ENCODE results near the gene SLC35A3.
"Not testable (repeated sequence)": the region's sequence is repeated elsewhere in the genome, so short reads cannot be mapped to it uniquely, and the experiment has no call there.

The SLC35A3 gene

DNA sequence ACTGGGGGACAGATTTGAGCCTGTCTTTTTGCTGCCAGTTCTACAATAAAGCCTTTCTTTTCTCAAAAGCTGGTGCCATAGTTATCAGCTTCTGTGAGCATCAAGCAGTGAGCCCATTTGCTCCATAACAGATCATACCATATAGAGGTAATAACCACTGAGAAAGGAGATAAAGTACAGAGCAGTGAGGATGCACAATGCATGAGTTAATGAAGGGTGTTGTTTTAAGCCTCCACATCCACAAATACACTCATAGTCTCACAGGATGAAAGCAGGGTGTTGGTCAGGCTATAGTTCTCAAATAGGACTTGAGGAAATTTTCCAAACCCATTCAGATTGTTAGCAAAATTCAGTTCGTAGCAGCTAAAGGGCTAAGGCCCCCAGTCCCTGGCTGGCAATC is 25.6 kb upstream of the SLC35A3 start:
- TF ChIP-seq, protein P1, sequence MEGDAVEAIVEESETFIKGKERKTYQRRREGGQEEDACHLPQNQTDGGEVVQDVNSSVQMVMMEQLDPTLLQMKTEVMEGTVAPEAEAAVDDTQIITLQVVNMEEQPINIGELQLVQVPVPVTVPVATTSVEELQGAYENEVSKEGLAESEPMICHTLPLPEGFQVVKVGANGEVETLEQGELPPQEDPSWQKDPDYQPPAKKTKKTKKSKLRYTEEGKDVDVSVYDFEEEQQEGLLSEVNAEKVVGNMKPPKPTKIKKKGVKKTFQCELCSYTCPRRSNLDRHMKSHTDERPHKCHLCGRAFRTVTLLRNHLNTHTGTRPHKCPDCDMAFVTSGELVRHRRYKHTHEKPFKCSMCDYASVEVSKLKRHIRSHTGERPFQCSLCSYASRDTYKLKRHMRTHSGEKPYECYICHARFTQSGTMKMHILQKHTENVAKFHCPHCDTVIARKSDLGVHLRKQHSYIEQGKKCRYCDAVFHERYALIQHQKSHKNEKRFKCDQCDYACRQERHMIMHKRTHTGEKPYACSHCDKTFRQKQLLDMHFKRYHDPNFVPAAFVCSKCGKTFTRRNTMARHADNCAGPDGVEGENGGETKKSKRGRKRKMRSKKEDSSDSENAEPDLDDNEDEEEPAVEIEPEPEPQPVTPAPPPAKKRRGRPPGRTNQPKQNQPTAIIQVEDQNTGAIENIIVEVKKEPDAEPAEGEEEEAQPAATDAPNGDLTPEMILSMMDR (IDR thresholded peaks at IDR 0.05; ENCODE audit: borderline replicate concordance, control extremely low read depth, extremely low read depth, insufficient read depth, missing control alignments), result no peak
- in situ Hi-C loops (cut with MboI; ENCODE audit: low sequenced_read_pairs, unreplicated experiment), result no loop called here
- no peak for DNase-seq (ENCODE audit: low spot score)

DNA sequence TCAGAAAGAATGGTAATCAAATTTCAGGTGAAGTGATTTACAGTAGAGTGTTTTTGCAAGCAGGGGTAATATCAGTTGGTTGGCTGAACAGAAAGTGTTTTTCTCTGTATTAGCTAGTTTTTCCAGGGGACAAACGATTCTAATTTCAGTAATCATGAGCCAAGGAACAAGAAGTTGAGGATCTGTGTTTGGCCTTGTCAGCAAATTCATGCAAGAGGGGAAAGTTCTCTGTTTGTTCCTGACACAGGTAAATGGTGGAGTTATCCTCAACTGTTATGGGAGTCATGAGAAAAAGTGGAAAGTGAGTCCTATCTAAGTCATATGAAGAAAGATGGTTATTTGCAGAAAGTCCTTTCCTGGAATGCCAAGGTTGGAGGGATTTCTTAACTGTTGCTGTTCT is 24.6 kb upstream of the SLC35A3 start:
- no peak for DNase-seq (ENCODE audit: low spot score)
- TF ChIP-seq, protein P1 (IDR thresholded peaks at IDR 0.05; ENCODE audit: borderline replicate concordance, control extremely low read depth, extremely low read depth, insufficient read depth, missing control alignments), result no peak
- in situ Hi-C loops (cut with MboI; ENCODE audit: low sequenced_read_pairs, unreplicated experiment), result no loop called here

DNA sequence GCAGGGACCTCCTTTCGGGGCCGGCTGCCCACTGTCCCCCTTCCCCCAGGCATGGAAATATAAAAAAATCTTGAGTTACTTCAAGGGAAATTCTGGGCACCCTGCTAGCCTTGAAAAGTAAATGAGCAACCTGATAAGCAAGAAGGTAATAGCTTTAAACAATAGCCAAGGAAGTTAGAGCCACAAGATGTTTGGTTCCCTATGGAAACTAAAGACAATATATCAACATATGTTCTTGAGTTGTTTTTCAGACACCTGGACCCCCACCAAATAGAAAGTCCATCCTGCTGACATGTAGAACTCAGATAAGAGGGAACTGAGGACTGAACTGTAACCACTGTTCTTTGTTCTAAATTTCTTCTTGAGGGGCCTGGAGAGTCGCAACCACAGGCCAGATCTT is 19.3 kb upstream of the SLC35A3 start:
- in situ Hi-C loops (cut with MboI; ENCODE audit: low sequenced_read_pairs, unreplicated experiment), result no loop called here

DNA sequence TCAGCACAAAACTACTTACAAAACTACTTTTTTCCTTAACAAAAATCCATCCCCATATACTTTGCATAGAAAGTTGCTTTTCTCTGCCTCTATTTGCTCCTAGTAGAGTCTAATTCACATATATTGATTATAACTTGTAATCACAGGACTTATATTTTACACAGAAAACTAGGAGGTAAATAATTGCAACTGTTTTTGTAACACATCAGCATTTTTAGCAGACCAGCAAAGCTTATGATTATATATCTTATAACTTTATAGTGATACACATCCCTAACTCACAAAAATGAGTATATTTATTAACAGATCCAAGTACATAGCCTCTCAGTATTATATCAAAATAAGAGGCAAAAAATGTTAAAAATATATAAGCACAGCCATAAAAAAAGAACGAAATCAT is 17.3 kb upstream of the SLC35A3 start:
- no peak for DNase-seq (ENCODE audit: low spot score)
- in situ Hi-C loops (cut with MboI; ENCODE audit: low sequenced_read_pairs, unreplicated experiment), result no loop called here
- TF ChIP-seq, protein P1 (IDR thresholded peaks at IDR 0.05; ENCODE audit: borderline replicate concordance, control extremely low read depth, extremely low read depth, insufficient read depth, missing control alignments), result no peak

More for the DNA sequence above, 19.3 kb upstream of the SLC35A3 start:
- no peak for DNase-seq (ENCODE audit: low spot score)
- TF ChIP-seq, protein P1 (IDR thresholded peaks at IDR 0.05; ENCODE audit: borderline replicate concordance, control extremely low read depth, extremely low read depth, insufficient read depth, missing control alignments), result no peak

DNA sequence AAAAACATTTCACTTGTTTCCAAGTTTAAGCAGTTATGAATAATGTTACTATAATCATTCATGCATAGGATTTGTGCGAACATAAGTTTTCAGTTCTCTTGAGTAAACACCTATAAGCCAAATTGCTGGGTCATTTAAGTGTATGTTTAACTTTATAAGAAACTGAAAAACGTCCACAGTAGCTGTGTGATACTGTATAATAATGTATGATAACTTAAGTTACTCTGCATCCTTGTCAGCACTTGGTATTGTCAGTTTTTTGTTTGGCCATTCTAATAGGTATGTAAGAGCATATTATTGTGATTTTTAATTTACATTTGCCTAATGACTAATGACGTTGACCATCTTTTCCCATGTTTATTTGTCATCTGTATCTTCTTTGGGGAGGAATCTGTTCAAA is 14.4 kb upstream of the SLC35A3 start:
- no peak for DNase-seq (ENCODE audit: low spot score)
- TF ChIP-seq, protein P1 (IDR thresholded peaks at IDR 0.05; ENCODE audit: borderline replicate concordance, control extremely low read depth, extremely low read depth, insufficient read depth, missing control alignments), result no peak
- in situ Hi-C loops (cut with MboI; ENCODE audit: low sequenced_read_pairs, unreplicated experiment), result no loop called here

DNA sequence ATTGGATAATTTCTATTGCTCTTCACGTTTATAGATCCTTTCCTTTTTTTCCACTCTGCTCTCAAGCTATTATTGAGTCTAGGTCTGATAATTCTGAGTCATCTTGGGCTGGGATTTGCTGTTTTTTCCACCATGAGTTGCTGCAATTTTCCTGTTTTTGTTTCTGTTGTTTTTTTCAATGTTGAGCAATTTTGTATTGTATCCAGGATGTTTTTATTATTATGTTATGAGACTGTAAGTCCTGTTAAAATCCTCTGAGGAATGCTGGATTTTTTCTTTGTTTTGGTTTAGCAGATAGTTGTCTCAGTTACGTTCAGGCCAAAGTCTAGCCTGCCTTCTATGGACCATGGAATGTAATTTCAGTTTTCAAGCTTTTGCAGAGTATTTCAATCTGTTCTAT is 13.0 kb upstream of the SLC35A3 start:
- TF ChIP-seq, protein P1 (IDR thresholded peaks at IDR 0.05; ENCODE audit: borderline replicate concordance, control extremely low read depth, extremely low read depth, insufficient read depth, missing control alignments), result no peak
- in situ Hi-C loops (cut with MboI; ENCODE audit: low sequenced_read_pairs, unreplicated experiment), result no loop called here
- DNase-seq (ENCODE audit: low spot score), result no peak

DNA sequence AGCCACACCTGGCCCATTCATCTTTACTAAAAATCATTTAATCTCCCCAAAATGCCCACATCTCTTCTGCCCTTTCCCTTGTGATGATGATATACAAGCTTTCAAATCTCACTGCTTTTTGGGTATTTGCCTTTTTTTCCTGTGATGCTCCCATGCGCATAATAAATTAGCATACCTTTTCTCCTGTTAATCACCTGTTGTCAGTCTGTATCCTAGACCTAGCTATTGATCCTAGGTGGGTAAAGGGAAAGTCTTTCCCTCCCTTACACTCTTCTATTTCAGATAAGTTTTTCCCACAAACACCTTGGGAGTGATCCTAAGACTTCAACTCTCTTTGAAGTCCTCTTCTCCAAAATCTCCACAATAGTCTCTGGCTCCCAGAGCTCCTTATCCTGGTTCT is 12.0 kb upstream of the SLC35A3 start:
- in situ Hi-C loops (cut with MboI; ENCODE audit: low sequenced_read_pairs, unreplicated experiment), result no loop called here

DNA sequence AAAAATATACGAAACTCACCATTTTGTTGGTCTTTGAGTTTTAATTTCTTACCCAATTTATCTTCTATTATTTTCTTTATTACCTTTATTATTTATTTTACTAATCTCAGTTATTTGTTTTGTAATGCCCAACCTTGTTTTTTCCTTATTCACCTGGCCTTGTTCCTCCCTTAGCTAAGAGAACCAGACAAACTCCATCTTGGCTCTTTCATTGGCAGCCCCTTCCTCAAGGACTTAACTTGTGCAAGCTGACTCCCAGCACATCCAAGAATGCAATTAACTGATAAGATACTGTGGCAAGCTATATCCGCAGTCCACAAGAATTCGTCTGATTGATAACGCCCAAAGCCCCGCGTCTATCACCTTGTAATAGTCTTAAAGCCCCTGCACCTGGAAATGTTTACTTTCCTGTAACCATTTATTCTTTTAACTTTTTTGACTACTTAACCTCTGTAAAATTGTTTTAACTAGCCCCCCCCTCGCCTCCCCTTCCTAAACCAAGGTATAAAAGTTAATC is 10.5 kb upstream of the SLC35A3 start:
- in situ Hi-C loops (cut with MboI; ENCODE audit: low sequenced_read_pairs, unreplicated experiment); DNase-seq (ENCODE audit: low spot score): not testable (repeated sequence)

More for the DNA sequence above, 12.0 kb upstream of the SLC35A3 start:
- no peak for DNase-seq (ENCODE audit: low spot score)
- TF ChIP-seq, protein P1 (IDR thresholded peaks at IDR 0.05; ENCODE audit: borderline replicate concordance, control extremely low read depth, extremely low read depth, insufficient read depth, missing control alignments), result no peak

DNA sequence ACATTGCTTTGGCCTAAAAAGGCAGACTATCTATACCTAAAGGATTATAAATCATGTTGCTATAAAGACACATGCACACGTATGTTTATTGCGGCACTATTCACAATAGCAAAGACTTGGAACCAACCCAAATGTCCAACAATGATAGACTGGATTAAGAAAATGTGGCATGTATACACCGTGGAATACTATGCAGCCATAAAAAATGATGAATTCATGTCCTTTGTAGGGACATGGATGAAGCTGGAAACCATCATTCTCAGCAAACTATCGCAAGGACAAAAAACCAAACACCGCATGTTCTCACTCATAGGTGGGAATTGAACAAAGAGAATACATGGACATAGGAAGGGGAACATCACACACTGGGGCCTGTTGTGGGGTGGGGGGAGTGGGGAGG is 9.5 kb upstream of the SLC35A3 start:
- in situ Hi-C loops (cut with MboI; ENCODE audit: low sequenced_read_pairs, unreplicated experiment), result not testable (repeated sequence)

More for the DNA sequence above, 9.5 kb upstream of the SLC35A3 start:
- DNase-seq (ENCODE audit: low spot score), result not testable (repeated sequence)
